Measurements from ENCODE around the gene REN.

Gene REN

GRCh38 chr1:204166219-204166618, at the start of gene REN:
Gene REN (minus strand): TSS chr1:204166337. CDS start chr1:204166293, 44 bp downstream.
- in situ Hi-C loops (cut with MboI; ENCODE audit: low pct_unique_long_range_greater_than_20kb, low sequenced_read_pairs, unreplicated experiment): loop anchor here (25.0 kb wide), 1 partner anchor 221 kb away; no protein-coding TSS in a partner anchor
- TF ChIP-seq CTCF (IDR thresholded peaks at IDR 0.05; ENCODE audit: extremely low read depth, insufficient read depth, missing control alignments): no peak
- DNase-seq (ENCODE audit: low spot score): no peak

- peak; percentile 34 for TF ChIP-seq CTCF (IDR thresholded peaks at IDR 0.05; ENCODE audit: extremely low read depth, insufficient read depth, missing control alignments)
- DNase-seq (ENCODE audit: low spot score): peak; percentile 59
- in situ Hi-C loops (cut with MboI; ENCODE audit: low pct_unique_long_range_greater_than_20kb, low sequenced_read_pairs, unreplicated experiment): no loop called here
Measured at GRCh38 chr1:204213668-204214662, 47.8 kb upstream of the REN start, which contains the start of gene GOLT1A. Gene GOLT1A (minus strand): TSS chr1:204213988. CDS start chr1:204213906, 82 bp downstream.

- no peak for DNase-seq (ENCODE audit: low spot score)
- in situ Hi-C loops (cut with MboI; ENCODE audit: low pct_unique_long_range_greater_than_20kb, low sequenced_read_pairs, unreplicated experiment): no loop called here
- TF ChIP-seq CTCF (IDR thresholded peaks at IDR 0.05; ENCODE audit: extremely low read depth, insufficient read depth, missing control alignments): no peak
Measured at GRCh38 chr1:204212715-204213114, 46.6 kb upstream of the REN start.

- TF ChIP-seq CTCF (IDR thresholded peaks at IDR 0.05; ENCODE audit: extremely low read depth, insufficient read depth, missing control alignments): no peak
- in situ Hi-C loops (cut with MboI; ENCODE audit: low pct_unique_long_range_greater_than_20kb, low sequenced_read_pairs, unreplicated experiment): no loop called here
Measured at GRCh38 chr1:204211046-204211445, 44.9 kb upstream of the REN start.

GRCh38 chr1:204207136-204207616, 41.0 kb upstream of the REN start:
- peak; percentile 83 for DNase-seq (ENCODE audit: low spot score)

More at GRCh38 chr1:204211046-204211445, 44.9 kb upstream of the REN start:
- no peak for DNase-seq (ENCODE audit: low spot score)

More at GRCh38 chr1:204207136-204207616, 41.0 kb upstream of the REN start:
- in situ Hi-C loops (cut with MboI; ENCODE audit: low pct_unique_long_range_greater_than_20kb, low sequenced_read_pairs, unreplicated experiment): no loop called here
- TF ChIP-seq CTCF (IDR thresholded peaks at IDR 0.05; ENCODE audit: extremely low read depth, insufficient read depth, missing control alignments): peak; percentile 93
